NCI-H2029 (cell line): ENCODE results near the gene GUCY1A2.
"Not testable (repeated sequence)": the region's sequence is repeated elsewhere in the genome, so short reads cannot be mapped to it uniquely, and the experiment has no call there.

ENCODE experiments used
- DNase-seq: peaks from one replicate; lab custom pipeline; 2025; lab: John Stamatoyannopoulos, UW

Gene GUCY1A2

DNA sequence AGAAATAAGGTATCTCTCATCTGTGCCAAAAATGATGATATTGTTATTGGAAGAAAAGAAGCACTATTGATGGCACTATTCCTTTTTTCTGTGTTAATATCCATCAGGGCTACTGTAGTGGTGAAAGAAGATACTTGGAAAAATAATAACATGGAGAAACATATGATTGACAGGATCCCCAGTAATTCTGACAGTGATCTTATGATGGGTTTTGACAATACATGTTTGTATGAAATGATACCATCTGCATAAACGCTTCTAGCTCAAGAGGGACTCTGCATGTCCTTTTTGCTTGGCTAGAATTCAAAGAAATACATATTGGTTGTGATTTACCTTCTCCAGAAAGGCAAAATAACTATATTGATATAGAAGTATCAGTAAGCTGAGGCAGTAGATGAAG, 178.1 kb downstream of the GUCY1A2 start:
- no peak for DNase-seq

DNA sequence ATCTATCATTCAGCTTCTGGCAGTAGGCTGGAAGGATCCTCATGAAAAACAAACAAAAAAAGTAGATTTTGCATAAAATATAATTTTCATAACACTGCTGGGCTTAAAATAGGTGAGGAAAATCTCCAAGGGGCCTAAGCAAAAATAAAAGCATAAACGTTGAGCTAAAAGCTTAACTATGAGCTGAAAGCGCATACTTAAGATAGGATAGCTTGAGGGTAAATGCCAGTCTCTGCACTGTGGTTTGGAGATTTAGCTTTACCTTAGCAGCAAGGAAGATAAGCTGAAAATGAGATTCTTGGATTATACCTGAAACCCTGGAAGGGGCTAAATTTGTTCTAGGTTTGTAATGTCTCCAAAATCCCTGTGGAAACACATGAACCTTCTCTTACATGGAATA, 183.7 kb downstream of the GUCY1A2 start:
- DNase-seq: no peak

DNA sequence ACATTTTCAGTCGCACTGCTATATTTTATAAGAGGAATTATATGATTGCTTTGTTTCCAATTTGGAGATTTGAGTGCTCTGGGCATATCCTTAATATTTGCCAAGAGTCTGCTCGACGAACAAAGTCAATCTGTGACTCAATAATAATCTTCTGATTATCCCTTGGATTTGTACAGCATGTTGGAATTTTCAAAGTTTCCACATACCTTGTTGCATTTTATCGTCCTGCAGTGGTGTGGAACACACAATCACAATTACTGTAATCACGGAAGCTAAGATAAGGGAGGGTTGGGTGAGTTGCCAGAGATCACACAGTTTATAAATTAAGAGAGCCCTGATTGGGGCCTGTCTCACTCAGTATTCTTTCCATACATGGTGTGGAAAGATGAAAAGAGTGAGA, 189.3 kb downstream of the GUCY1A2 start:
- no peak for DNase-seq

DNA sequence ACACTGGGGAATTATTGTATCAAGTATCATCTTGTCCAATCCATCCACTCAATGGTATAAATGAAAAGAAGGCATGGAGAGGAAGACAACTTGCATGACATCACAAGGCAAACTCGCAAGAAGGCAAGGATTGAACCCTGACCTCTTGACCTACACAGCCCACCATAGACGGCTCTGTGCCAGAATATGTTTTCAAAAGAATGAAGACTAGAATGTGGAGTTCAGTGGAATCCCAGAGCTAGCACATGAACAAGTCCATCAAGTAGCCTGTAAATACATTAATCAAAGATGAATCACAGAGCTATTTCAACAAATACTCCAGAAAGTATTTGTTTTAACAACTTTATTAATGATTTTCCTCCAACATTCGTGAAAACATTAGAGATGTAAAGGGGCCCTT, 189.7 kb downstream of the GUCY1A2 start:
- DNase-seq: no peak

DNA sequence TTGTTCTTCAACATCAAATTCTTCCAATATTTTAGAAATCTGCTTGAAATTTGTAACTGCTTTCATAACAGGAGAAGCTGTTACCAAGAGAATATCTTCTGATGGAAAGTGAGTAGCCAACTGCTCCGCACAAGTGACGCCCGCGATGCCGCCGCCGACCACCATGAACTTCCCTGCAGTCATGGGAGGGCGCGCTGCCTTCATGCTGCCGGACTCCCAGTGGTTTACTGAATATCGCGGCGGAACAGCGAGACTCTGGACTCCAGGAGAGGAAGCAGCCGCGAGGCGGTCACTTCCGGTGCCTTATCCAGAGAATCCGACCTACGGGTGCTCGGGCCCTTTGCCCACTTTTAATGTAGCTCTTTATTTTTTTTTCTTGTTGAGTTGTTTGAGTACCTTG, 190.6 kb downstream of the GUCY1A2 start:
- DNase-seq: no peak

DNA sequence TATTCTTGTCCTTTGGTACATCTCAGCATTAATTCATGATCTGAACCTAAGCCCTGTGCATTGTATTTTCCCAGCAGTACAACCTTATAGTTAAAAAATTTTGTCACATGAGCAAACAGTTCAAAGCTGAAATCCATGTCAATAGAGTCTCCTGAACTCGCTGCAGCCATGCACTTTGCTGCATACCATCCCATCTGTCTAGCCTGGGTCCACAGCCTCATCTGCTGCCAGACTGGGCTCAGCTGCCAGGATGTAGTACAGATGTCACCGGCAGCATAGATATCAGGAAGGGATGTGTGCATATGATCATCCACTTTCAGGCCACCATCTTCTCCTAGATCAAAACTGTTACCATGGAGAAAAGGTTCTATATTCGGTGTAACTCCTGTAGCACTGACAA, 191.7 kb downstream of the GUCY1A2 start:
- not testable (repeated sequence) for DNase-seq

DNA sequence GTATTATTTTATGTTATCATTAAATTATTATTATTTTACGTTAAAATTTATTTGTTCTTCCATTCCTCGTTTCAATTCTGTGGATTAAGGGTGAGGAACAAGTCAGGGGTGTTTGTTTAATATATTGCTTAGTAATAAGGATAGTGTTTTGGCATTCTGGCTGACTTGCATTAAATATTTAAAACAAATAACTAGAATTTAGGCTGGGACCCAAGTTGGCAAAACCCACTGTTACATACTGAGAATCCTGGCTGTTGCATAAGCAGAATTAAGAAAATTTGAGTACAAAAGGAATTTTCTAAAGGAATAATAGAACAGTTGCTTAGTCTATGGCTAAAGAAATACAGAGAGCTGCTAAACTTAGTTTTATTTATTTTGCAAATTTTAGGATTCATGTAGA, 196.4 kb downstream of the GUCY1A2 start:
- no peak for DNase-seq

DNA sequence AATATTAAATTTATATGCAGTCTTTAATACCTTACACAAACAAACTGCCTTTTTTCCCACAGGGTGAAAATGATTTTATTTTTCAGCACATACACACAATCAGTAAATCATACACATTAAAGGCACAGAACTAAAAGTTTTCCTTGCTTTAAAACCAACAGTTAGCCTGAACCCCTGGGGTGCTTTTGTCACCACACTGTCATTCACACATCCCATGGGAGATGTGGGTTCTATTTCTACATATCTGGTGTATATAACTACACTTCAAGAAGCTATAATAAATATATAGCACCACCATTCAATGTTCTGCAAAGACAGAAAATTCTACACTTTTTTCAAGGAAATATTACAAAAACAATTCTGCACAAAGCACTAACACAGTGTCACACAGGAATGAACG, 197.0 kb downstream of the GUCY1A2 start:
- DNase-seq: no peak

DNA sequence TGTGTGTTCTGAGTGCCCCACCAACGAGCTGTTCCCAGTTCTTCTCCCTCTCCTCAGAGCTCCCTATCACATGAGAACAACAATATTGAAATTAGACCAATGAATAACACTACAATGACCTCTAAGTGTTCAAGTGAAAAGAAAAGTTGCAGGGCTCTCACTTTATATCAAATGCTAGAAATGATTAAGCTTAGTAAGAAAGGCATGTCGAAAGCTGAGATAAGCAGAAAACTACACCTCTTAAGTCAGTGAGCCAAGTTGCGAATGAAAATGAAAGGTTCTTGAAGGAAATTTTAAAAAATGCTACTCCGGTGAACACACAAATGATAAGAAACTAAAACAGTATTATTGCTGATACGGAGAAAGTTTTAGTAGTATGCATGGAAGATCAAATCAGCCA, 199.8 kb downstream of the GUCY1A2 start:
- DNase-seq: no peak

DNA sequence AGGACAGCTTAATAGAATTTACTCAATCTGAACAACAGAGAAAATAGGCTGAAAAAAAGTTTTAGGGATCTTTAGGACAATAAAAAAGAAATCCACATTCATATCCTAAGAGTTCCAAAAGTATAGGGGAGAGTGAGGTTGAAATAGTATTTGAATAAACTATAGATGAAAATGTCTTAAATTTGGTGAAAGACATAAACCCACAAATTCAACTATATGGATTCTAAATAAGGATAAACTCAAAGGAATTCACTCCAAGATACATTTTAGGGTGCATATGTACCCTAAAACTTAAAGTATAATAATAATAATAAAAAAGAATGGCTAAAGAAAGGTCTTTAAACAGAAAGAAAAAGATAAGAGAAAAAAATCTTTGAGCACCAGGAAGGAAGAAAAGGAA, 203.1 kb downstream of the GUCY1A2 start:
- no peak for DNase-seq

DNA sequence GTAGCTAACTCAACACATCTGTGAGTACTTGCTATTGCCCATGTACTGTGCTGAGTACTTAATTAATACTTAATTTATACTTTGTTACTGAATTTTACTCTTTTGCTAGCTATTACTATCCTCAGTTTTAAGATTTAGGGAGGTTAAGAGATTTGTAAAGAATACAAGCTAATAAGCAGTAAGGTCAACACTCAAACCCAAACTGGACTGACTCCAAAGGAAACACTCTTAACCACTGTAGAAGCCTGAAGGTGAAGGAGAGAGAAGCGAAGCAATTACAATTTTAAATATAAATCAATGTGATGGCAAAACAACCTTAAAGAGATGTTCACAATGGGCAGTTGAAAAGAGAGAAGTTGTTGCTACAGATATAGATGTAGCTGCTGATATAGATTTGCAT, 204.5 kb downstream of the GUCY1A2 start:
- no peak for DNase-seq

DNA sequence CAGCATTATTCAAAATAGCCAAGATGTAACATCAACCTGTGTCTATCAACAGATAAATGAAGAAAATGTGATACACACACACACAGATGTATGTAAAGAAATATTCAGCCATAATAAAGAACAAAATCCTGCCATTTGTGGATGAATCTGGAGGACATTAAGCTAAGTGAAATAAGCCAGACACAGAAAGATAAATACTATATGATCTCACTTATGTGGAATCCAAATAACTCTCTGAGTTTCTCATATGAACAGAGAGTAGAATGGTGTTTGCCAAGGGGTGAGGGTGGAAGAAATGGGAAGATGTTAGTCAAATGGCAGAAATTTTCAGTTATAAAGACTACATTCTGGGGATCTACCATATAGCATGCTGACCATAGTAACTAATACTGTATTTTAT, 224.2 kb downstream of the GUCY1A2 start:
- no peak for DNase-seq

DNA sequence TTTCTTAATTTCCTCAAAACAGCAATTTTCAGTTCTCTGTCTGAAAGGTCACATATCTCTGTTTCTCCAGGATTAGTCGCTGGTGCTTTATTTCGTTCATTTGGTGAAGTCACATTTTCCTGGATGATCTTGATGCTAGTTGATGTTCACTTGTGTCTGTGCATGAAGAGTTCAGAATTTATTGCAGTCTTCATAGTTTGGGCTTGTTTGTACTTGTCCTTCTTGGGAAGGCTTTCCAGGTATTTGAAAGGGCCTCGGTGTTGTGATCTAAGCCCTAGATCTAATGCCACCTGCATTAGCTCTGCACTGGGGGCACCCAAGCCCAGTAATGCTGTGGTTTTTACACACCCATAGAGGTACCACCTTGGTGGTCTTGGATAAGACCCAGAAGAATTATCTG, 228.9 kb downstream of the GUCY1A2 start:
- no peak for DNase-seq

DNA sequence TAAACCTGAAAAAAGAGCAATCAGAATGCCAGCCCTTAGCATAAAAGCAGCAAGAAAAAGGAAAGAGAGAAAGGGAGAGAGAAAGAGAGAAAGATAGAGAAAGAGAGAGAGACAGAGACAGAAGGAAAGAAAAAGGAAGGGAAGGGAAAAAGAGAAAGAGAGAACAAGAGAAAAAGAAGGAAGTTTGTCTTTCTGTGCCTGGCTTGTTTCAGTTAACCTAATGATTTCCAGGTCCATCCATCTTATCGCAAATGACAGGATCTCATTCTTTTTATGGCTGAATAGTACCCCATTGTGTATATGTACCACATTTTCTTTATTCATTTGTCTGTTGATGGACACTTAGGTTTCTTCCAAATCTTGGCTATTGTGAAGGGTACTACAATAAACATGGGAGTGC, 230.8 kb downstream of the GUCY1A2 start:
- no peak for DNase-seq

DNA sequence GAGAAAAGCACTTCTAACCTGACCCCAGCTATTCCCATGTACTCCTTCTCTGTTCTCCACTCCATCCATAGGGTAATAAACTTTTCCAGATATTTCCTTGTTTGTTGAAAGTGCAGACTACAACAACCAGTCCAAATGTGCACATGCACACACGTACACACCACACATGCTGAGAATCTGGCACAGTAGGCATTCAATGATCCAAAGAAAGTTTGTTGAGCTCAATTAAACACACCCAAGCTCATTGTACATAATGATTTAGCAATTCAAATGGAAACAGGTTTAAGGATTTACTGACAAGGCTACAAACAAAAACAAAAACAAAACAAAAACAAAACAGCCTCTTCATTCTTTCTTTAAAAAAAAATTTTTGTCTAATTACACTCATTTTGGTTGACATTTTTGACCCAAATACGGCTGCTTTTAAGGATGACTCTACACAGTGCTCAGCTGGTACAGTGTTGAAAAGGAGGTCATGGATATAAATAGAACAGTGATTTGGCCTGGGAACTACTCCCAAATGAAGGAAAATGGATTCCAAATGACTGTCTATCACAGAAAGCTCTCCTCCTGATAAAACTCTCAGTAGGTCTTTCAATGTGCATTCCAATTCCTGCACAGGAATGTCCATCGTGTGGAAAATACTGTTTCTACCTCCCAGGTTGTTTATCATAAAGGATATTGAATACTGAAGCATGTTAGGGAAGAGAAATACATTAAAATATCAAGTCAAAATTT, 232.2 kb downstream of the GUCY1A2 start:
- DNase-seq: no peak

DNA sequence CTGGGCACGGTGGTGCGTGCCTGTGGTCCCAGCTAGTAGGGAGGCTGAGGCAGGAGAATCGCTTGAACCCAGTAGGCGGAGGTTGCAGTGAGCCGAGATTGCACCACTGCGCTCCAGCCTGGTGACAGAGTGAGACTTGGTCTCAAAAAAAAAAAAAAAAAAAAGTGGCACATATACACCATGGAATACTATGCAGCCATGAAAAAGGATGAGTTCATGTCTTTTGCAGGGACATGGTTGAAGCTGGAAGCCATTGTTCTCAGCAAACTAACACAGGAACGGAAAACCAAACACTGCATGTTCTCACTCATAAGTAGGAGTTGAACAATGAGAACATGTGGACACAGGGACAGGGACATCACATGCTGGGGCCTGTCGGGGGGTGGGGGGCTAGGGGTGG, 241.0 kb downstream of the GUCY1A2 start:
- not testable (repeated sequence) for DNase-seq

DNA sequence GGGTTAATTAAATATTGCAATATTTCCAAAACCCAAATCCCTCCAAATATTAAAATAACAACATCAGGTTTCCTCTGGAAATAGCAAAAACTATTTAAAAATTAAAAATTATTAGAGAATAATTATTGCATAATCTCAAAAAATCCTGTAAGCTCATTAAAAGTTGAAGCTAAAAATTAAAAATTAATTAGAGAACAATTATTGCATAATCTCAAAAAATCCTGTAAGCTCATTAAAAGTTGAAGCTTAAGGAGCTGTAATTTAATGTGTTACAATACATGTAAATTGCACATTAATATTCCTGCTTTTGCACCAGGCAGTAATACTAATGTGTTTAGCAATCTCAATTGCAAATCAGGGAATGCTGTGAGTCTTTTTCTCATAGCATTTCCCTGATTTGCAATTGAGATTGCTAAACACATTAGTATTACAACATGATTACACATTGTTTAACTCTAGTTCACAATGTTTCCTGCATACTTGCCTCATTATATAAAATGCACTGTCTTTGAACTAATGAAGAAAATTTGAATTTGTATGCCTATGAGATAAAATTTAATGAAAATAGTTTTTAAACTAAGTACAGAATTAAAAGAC, 247.7 kb downstream of the GUCY1A2 start:
- no peak for DNase-seq

DNA sequence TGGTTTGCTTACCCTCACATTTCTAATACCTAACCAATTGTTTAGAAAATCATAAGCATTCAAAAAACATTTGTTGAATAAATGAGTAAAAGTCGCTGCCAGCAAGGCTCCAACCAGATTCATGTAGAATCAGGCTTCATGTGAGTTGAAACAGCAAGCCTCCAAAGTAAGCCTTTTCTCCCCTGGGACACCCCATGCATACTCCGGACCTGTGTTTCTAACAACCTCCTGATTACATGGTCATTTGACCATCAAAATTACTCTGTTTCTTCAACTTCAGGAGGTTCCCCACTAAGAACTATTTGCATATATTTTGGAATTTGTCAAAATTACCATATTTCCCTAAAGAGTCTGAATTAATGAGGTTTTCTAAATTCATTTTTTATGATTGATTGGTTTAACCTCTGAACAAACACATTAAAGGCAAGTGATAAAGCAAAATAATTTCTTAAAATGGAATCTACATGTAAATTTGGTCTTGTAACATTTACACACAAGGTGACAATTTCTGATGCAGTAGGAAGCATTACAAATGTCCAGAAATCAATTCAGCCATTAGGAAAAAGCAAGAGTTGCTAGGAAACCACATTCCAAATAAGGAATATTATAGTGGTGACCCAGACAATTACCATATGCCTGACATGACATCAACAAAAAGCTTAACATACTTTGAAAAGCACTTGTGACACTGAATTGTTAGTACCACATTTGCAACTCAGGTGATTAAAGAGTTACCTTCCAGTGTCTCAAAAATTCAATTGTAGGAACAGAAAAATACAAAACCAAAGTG, 252.6 kb downstream of the GUCY1A2 start:
- no peak for DNase-seq

DNA sequence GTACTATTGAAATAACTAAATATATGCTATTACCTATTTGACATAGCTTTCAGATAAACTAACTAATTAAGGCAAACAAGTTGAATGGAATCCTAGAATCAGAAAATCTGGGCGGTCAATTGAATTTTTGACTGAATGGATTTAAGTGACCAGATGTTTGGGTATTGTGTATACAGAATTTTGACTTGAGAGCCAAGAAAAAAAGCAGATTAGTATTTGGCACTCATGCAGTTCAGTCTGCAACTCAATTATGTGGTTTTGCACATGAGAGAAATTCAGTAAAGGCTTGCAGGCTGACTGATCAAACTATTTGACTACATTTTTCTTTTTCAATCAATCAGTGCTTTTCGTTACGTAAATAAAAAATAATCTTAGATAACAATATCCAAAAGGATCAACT, 254.8 kb downstream of the GUCY1A2 start:
- no peak for DNase-seq

DNA sequence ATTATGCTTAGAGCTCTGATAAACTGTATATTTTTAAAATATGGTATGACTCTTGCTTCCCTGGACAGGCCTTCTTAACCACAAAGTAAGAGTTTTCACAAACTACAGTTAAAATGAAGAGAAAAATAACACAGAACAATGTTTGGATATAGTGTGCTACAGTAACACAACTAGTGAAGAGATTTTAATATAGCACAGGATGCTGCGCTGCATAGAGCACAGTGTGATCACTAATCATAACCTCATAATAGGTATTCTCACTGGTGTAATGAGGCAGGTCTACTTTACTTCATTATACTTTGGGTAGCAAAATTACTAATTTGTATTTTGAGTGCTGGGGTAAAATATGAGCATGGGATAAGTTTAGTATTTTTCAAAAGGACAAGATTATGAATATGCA, 256.5 kb downstream of the GUCY1A2 start:
- DNase-seq: no peak

DNA sequence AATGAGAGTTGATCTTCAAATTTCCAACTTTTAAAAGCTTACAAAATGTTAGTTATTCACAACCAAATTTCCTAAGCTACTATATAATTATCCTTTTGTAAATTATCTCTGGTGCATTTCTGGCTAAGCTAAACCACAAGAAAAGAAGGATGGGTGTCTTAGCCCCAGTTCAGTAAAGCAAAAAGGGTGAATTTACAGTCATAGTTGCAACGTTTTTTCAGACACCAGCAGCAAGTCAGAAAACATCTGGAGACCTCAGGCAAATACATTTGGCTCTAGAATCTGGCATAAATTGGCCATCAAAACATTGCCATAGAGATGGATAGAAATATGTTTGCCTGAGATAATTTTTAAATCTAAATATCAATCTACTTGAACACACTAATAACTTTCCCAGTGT, 257.0 kb downstream of the GUCY1A2 start:
- DNase-seq: no peak

DNA sequence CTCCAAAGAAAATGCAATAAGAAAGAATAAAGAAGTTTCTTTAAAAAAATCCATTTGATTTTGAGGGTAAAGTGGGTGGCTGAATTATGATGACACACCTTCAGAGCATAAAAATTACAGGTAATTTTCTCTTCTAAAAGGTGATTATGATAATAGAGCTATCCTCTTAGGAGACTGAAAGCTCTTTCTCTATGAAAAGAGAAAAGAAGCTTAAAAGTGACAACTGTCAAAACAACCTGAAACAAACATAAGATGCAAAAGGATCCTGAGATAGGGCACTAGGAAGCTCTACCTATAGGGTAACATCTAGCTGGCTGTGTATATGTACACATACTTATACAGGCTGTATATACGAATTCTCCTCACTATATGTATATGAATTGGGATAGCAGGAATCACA, 270.2 kb downstream of the GUCY1A2 start:
- DNase-seq: no peak

DNA sequence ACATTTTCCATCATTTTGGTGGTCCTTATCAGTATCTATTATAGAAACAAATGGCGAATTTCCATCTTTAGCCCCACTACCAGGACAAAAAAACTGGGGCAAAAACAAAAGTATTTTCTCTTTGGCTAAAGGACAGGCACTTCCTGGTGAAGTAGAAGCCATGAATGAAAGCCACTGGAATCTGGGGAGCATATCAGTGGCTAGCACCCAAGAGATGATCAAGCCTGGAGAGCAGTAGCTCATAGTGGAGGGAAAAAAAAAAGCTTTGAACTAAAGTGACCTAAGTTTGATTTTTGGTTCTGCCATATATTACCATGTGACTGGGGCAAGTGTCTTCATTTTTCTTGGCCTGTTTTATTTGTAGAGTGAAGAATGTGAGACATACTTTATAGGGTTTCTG, 272.3 kb downstream of the GUCY1A2 start:
- DNase-seq: no peak
